ENCODE data around the gene JADE3. TPM values are rescaled to one million over a fixed set of nuclear protein-coding genes. Genes with fewer than 3 reads are reported as not detected.

Gene JADE3
- total RNA-seq, 1 experiment from 2014 or later: 20.2 TPM

DNA sequence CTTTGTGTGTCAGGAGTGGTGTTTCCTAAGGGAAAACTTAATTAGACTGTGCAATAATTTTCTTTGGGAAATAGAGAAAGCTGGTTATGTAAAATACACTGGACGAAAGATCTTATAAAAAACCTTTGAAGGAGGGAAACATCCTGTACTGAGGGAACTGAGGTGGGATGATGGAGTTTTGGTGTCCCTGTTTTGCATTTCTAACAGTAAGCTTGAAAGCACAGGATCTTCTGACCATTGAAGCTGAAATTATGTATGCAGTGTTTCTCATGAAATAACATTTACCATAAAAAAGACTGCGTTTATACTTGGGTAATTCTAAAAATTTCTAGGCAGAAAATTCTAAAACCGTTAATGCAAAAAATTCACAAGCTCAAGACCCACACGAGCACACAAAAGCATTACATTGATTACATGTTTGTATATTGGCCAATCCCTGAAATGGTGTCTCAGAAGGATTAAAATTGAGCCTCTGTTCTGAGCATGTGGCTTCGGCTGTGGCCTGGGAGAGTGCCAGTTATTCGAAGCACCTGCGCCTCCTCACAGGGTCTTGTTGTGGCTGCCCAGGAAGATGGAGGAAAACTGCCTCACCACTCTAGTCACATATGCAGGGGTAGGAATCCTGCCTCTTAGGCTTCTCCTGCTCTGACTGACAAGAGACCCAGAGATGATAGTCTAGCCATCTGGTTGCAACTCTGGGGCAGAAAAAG is 49.5 kb downstream of the JADE3 start:
- Histone ChIP-seq H3K4me2 (ENCODE audit: insufficient read depth, insufficient read length, low read length) (no peak overlapping the region), H4K8ac (replicated peaks; ENCODE audit: insufficient read length, low read depth, low read length) (no peak overlapping the region), H2AK5ac (ENCODE audit: insufficient read length, low read length) (no peak overlapping the region), H2BK120ac (ENCODE audit: low read depth, low read length, poor library complexity, severe bottlenecking) (no peak overlapping the region), H4K91ac (ENCODE audit: insufficient read length, low read depth, low read length) (no peak overlapping the region), H3K56ac (ENCODE audit: insufficient read length, low read depth, low read length) (no peak overlapping the region), H3K9ac (ENCODE audit: extremely low read depth, insufficient read length, low read length) (no peak overlapping the region), H2BK5ac (ENCODE audit: insufficient read length, low read length) (no peak overlapping the region), H3K14ac (ENCODE audit: insufficient read depth, low read length) (no peak overlapping the region), H3K18ac (ENCODE audit: insufficient read length, low read depth, low read length) (no peak overlapping the region), H3K23me2 (ENCODE audit: insufficient read length, low read depth, low read length, poor library complexity, severe bottlenecking) (no peaks in the 10 kb centered on the region), H2BK15ac (ENCODE audit: low read depth, low read length) (no peak overlapping the region), H3T11ph (ENCODE audit: low read length) (no peak overlapping the region), H2BK12ac (ENCODE audit: insufficient read length, low read depth, low read length) (no peak overlapping the region), H4K5ac (ENCODE audit: insufficient read length, low read depth, low read length) (no peak overlapping the region), H3K27me3 (ENCODE audit: insufficient read depth, low read length) (no peaks in the 10 kb centered on the region), H3K4ac (ENCODE audit: low read depth, low read length) (no peak overlapping the region), H3K4me1 (ENCODE audit: insufficient read depth, low read length) (no peaks in the 10 kb centered on the region), H4K20me1 (ENCODE audit: control insufficient read depth, insufficient read depth, insufficient read length) (no peaks in the 10 kb centered on the region), H2AFZ (ENCODE audit: low read length) (no peak overlapping the region), H3K79me1 (ENCODE audit: insufficient read depth, low read depth, low read length, poor library complexity, severe bottlenecking) (no peaks in the 10 kb centered on the region), H2BK20ac (ENCODE audit: low read depth, low read length, poor library complexity, severe bottlenecking) (no peak overlapping the region), H3K23ac (ENCODE audit: insufficient read length, low read depth, low read length) (no peak overlapping the region), H3K9me3 (ENCODE audit: control insufficient read depth, low read depth, low read length) (peaks cover 13% of the 10 kb centered on the region), H3K79me2 (ENCODE audit: insufficient read depth, low read length) (peaks cover 2% of the 10 kb centered on the region; the same call in 1 of the 2 replicates), H3K27ac (ENCODE audit: insufficient read length, low read depth, low read length) (no peak overlapping the region)
- H3K36me3 Mint-ChIP-seq (ENCODE audit: insufficient read depth in 1 of 3, low read depth in 3 of 3): 0 out of 7 replicates have a peak, but pooled peaks cover 0 to 3% (median 1%) of the 10 kb centered on the region in 3 experiments
- no peak overlapping the region for H3K4me3 Mint-ChIP-seq
- peaks cover 64 to 68% of the 10 kb centered on the region in 2 experiments for H3K9me3 Mint-ChIP-seq
- DNase-seq: no peak
- H3K27ac Mint-ChIP-seq: peak overlapping the region in 1 of 3 experiments; percentile 46; a peak in 1 of 7 replicates
- H3K27me3 Mint-ChIP-seq (ENCODE audit: low read depth): no peaks in the 10 kb centered on the region; the same call in 1 of the 2 replicates
- no CpG with 5 or more reads among the region's 7 CpGs for WGBS (ENCODE audit: extremely low coverage, insufficient read length, low lambda C conversion rate)
- TF ChIP-seq CTCF (conservative IDR thresholded peaks at IDR 0.05): no peak
- peaks cover 31 to 42% of the 10 kb centered on the region in 2 experiments for H3K4me1 Mint-ChIP-seq

Measured in H9 (cell line).